Stimulated activated effector memory CD8-positive, alpha-beta T cell treated with anti-CD3 and anti-CD28 coated beads, Interleukin-12 subunit alpha, Interleukin-12 subunit beta, amount 100 ng/mL, for 72 hours (primary cell): ENCODE measurements around the gene MAMDC4.
"Not testable (repeated sequence)": the region's sequence is repeated elsewhere in the genome, so short reads cannot be mapped to it uniquely, and the experiment has no call there.

Experiments
- ATAC-seq: fragments of 150-1000 bp; cut with Tn5 transposase; 2 replicates; pipeline ENCODE4 v1.10.0; 2021
- DNase-seq, 2 donors: peaks; one replicate each; pipeline ENCODE4 v3.0.0; 2021 to 2022; ENCODE audit warnings: low spot score in 2 of 2
- H3K27ac Mint-ChIP-seq: one replicate; pipeline ENCODE4 v1.8.0; 2022; ENCODE audit warnings: mild to moderate bottlenecking, mixed read lengths
- H3K36me3 Mint-ChIP-seq: one replicate; pipeline ENCODE4 v1.8.0; 2022; ENCODE audit warnings: mild to moderate bottlenecking, mixed read lengths
- H3K4me1 Mint-ChIP-seq: one replicate; pipeline ENCODE4 v1.8.0; 2022; ENCODE audit warnings: mixed read lengths
- H3K4me3 Mint-ChIP-seq: one replicate; pipeline ENCODE4 v1.8.0; 2022; ENCODE audit warnings: mild to moderate bottlenecking, mixed read lengths
- H3K9me3 Mint-ChIP-seq: one replicate; pipeline ENCODE4 v1.8.0; 2022; ENCODE audit warnings: mixed read lengths

The MAMDC4 gene

GRCh38 chr9:136875155-136875554, 23.0 kb downstream of the MAMDC4 start:
- Mint-ChIP-seq H3K9me3 (peaks cover 2% of the 10 kb centered on the region), H3K4me3 (no peak overlapping the region)
- ATAC-seq = no peak

GRCh38 chr9:136876476-136876875, 24.3 kb downstream of the MAMDC4 start:
- Mint-ChIP-seq H3K36me3 (no peaks in the 10 kb centered on the region), H3K27ac (peak overlapping the region; percentile 2)

More at GRCh38 chr9:136875155-136875554, 23.0 kb downstream of the MAMDC4 start:
- Mint-ChIP-seq H3K4me1 (peaks cover 2% of the 10 kb centered on the region), H3K27ac (no peak overlapping the region), H3K36me3 (no peaks in the 10 kb centered on the region)
- no peak for DNase-seq

DNA sequence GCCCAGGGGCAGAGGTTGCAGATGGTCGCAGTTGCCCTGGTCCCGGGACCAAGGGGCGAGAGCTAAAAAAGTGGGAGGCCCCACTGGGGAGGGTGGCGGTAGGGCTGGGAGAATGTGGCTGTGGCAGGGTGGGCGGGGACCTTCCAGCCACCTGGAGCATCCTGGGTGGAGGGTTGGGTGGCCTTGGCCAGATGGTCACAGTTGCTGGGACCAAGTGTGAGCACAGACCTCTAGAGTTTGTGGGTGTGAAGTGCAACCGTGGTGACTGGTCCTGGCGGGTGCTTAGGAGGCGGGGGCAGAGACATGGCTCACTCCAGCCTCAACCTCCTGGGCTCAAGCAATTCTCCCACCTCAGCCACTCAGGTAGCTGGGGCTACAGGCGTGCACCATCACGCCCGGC, 28.5 kb downstream of the MAMDC4 start:
- ATAC-seq = no peak
- Mint-ChIP-seq H3K27ac (peak overlapping the region; percentile 87), H3K36me3 (peaks cover 17% of the 10 kb centered on the region), H3K9me3 (no peaks in the 10 kb centered on the region), H3K4me3 (peak overlapping the region; percentile 80), H3K4me1 (peaks cover 42% of the 10 kb centered on the region)
- DNase-seq = no peak

More at GRCh38 chr9:136876476-136876875, 24.3 kb downstream of the MAMDC4 start:
- DNase-seq (no peak), ATAC-seq (no peak)
- Mint-ChIP-seq H3K9me3 (peaks cover 2% of the 10 kb centered on the region), H3K4me3 (no peak overlapping the region), H3K4me1 (peaks cover 11% of the 10 kb centered on the region)

GRCh38 chr9:136881691-136882108, 29.6 kb downstream of the MAMDC4 start:
- Mint-ChIP-seq H3K9me3 (no peaks in the 10 kb centered on the region), H3K27ac (peak overlapping the region; percentile 87), H3K4me3 (peak overlapping the region; percentile 80), H3K36me3 (peaks cover 18% of the 10 kb centered on the region), H3K4me1 (peaks cover 42% of the 10 kb centered on the region)
- peak; percentile 55 for ATAC-seq
- peak; percentile 47 to 85 for DNase-seq

GRCh38 chr9:136882109-136882946, 30.2 kb downstream of the MAMDC4 start:
- ATAC-seq (peak; percentile 68), DNase-seq (peak; percentile 64 to 90)
- Mint-ChIP-seq H3K4me3 (peak overlapping the region; percentile 80), H3K36me3 (peaks cover 24% of the 10 kb centered on the region), H3K9me3 (no peaks in the 10 kb centered on the region), H3K4me1 (peaks cover 46% of the 10 kb centered on the region), H3K27ac (peak overlapping the region; percentile 87)

DNA sequence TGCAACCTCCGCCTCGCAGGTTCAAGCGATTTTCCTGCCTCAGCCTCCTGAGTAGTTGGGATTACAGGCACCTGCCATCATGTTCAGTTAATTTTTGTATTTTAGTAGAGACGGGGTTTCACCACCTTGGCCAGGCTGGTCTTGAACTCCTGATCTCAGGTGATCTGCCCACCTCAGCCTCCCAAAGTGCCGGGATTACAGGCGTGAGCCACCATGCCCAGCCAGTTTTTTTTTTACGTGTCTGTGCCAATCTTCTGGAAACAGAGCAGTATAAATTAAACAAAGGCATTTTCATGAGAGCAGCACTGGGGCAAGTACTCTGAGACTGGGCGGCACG, 30.8 kb downstream of the MAMDC4 start:
- H3K36me3 Mint-ChIP-seq = peaks cover 27% of the 10 kb centered on the region
- peak overlapping the region; percentile 80 for H3K4me3 Mint-ChIP-seq
- peak overlapping the region; percentile 87 for H3K27ac Mint-ChIP-seq
- DNase-seq, ATAC-seq, H3K9me3 Mint-ChIP-seq: not testable (repeated sequence)
- peaks cover 49% of the 10 kb centered on the region for H3K4me1 Mint-ChIP-seq

GRCh38 chr9:136883670-136884069, 31.5 kb downstream of the MAMDC4 start:
- DNase-seq, H3K4me3 Mint-ChIP-seq, ATAC-seq, H3K27ac Mint-ChIP-seq, H3K9me3 Mint-ChIP-seq: not testable (repeated sequence)
- Mint-ChIP-seq H3K4me1 (peaks cover 56% of the 10 kb centered on the region), H3K36me3 (peaks cover 31% of the 10 kb centered on the region)

- peak; percentile 92 for ATAC-seq
- Mint-ChIP-seq H3K4me3 (peak within 1 kb of the TSS; percentile 96), H3K36me3 (peaks cover 53% of the 10 kb centered on the region), H3K4me1 (peaks cover 48% of the 10 kb centered on the region), H3K27ac (peak within 1 kb of the TSS; percentile 94), H3K9me3 (no peaks in the 10 kb centered on the region)
- DNase-seq = peak; percentile 96 to 99
Observed at GRCh38 chr9:136885950-136886578, 33.9 kb downstream of the MAMDC4 start, which contains the start of gene TRAF2. TSS of gene TRAF2 (plus strand) at chr9:136886516. CDS start at chr9:136898741, 12,225 bp downstream.

GRCh38 chr9:136886610-136887597, 34.8 kb downstream of the MAMDC4 start:
- no peaks in the 10 kb centered on the region for H3K9me3 Mint-ChIP-seq

GRCh38 chr9:136888454-136888853, 36.3 kb downstream of the MAMDC4 start:
- Mint-ChIP-seq H3K36me3 (peaks cover 66% of the 10 kb centered on the region), H3K4me3 (peak overlapping the region; percentile 96), H3K27ac (no peak overlapping the region), H3K9me3 (no peaks in the 10 kb centered on the region), H3K4me1 (peaks cover 31% of the 10 kb centered on the region)
- no peak for ATAC-seq
- DNase-seq = no peak

More at GRCh38 chr9:136886610-136887597, 34.8 kb downstream of the MAMDC4 start:
- peak overlapping the region; percentile 94 for H3K27ac Mint-ChIP-seq
- H3K4me3 Mint-ChIP-seq = peak overlapping the region; percentile 96
- H3K36me3 Mint-ChIP-seq = peaks cover 62% of the 10 kb centered on the region
- H3K4me1 Mint-ChIP-seq = peaks cover 40% of the 10 kb centered on the region
- ATAC-seq (peak; percentile 42), DNase-seq (peak in 1 of 2 donors; percentile 73)

DNA sequence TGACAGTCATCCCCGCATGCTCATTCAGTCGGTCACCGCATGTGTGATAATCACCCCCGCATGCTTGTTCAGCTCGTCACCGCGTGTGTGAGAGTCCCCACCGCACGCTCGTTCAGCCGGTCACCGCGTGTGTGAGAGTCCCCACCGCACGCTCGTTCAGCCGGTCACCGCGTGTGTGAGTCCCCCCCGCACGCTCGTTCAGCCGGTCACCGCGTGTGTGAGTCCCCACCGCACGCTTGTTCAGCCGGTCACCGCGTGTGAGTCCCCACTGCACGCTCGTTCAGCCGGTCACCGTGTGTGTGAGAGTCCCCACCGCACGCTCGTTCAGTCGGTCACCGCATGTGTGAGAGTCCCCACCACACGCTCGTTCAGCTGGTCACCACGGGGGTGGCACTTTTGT, 37.7 kb downstream of the MAMDC4 start:
- H3K4me1 Mint-ChIP-seq = peaks cover 38% of the 10 kb centered on the region
- DNase-seq = no peak
- H3K36me3 Mint-ChIP-seq = peaks cover 73% of the 10 kb centered on the region
- no peak for ATAC-seq
- H3K27ac Mint-ChIP-seq = no peak overlapping the region
- H3K9me3 Mint-ChIP-seq = no peaks in the 10 kb centered on the region
- H3K4me3 Mint-ChIP-seq = no peak overlapping the region

DNA sequence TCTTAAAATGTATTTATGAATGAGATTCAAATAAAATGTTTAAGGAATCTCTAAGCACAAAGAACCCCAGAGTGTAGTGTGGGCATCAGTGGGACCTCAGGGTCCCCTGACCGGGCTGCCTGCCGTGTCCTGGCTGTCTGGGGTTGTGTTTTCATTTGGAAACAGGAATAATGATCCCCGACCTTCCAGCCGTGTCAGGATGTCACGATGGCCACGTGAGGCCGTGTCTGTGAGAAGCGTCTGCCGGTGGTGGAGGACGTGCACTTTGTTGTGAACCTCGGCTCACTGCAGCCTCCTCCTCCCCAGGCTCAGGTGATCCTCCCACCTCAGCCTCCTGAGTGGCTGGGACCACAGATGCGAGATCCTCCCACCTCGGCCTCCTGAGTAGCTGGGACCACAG, 38.5 kb downstream of the MAMDC4 start:
- Mint-ChIP-seq H3K4me3 (no peak overlapping the region), H3K9me3 (no peaks in the 10 kb centered on the region), H3K27ac (no peak overlapping the region), H3K4me1 (peaks cover 32% of the 10 kb centered on the region), H3K36me3 (peaks cover 78% of the 10 kb centered on the region)
- ATAC-seq (no peak), DNase-seq (no peak)

- Mint-ChIP-seq H3K36me3 (peaks cover 86% of the 10 kb centered on the region), H3K4me3 (no peak overlapping the region), H3K4me1 (peaks cover 35% of the 10 kb centered on the region), H3K9me3 (no peaks in the 10 kb centered on the region), H3K27ac (peak overlapping the region; percentile 80)
- DNase-seq = no peak
- ATAC-seq = no peak
Observed at GRCh38 chr9:136896027-136896426, 43.9 kb downstream of the MAMDC4 start.

DNA sequence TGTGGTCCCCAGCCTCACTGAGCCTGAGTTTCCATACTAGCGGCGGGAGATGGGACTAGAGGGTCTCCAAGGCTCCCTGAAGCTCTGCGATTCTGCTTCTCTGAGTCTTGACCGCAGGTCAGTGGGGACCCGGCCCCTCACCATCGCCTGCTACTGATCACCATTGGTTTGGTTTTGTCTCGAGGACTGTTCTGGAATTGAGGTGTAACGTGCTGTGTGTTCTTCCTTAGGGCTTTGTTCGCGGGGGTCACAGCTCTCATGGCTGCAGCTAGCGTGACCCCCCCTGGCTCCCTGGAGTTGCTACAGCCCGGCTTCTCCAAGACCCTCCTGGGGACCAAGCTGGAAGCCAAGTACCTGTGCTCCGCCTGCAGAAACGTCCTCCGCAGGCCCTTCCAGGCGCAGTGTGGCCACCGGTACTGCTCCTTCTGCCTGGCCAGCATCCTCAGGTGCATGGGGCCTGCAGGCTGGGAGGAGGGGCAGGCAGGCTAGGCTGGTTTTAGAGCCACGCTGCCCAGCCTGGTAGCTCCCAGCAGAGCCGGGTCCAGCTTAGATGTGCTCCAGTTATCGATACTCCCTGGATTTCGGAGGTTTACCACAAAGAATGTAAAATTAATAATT, 46.4 kb downstream of the MAMDC4 start:
- Mint-ChIP-seq H3K4me1 (peaks cover 53% of the 10 kb centered on the region), H3K27ac (peak overlapping the region; percentile 40), H3K9me3 (no peaks in the 10 kb centered on the region), H3K36me3 (peaks cover 87% of the 10 kb centered on the region), H3K4me3 (no peak overlapping the region)
- ATAC-seq = no peak
- no peak for DNase-seq
